Midbrain (tissue), 1 donor: ENCODE data around the gene DCK.
"Not testable (repeated sequence)": the region's sequence is repeated elsewhere in the genome, so short reads cannot be mapped to it uniquely, and the experiment has no call there.

ENCODE experiments used
- DNase-seq: peaks from one replicate; lab custom pipeline; 2025; lab: John Stamatoyannopoulos, UW

The DCK gene

GRCh38 chr4:70993181-70994068 lies at the start of gene DCK:
DCK (plus strand) TSS chr4:70993649; CDS start chr4:70993836, 187 bp downstream.
- DNase-seq: peak; percentile 90

- DNase-seq: no peak
These were observed 48.4 kb upstream of the DCK start for GRCh38 chr4:70945046-70945445.

DNA sequence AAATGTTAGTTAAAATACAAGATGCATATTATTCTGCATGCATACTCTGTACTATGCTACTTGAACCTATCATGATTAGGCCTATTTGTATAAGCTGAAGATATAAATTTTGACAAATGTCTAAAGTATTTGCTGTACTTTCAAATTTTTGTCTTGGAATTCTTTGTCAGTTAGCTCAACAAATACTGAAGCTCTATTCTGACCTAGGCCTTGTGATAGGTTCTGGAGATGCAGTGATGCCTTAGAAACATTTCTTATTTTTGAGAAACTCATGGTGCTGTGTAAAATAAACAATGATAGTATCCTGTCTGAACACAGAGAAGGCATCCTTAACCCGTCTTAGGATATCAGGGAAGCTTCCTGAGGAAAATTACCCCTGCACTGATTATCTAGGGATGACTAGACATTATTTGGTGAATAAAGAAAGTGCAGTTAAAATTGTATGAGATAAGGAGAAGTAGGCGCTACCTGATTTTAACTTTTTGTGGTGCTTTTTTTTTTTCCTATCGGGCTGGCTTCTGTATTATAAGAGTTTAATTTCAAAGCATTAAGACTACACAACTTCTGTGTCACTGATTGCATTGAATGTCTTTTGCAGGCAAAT lies 47.9 kb upstream of the DCK start:
- no peak for DNase-seq

- DNase-seq: no peak
These were observed 46.5 kb upstream of the DCK start for GRCh38 chr4:70946939-70947338.

DNA sequence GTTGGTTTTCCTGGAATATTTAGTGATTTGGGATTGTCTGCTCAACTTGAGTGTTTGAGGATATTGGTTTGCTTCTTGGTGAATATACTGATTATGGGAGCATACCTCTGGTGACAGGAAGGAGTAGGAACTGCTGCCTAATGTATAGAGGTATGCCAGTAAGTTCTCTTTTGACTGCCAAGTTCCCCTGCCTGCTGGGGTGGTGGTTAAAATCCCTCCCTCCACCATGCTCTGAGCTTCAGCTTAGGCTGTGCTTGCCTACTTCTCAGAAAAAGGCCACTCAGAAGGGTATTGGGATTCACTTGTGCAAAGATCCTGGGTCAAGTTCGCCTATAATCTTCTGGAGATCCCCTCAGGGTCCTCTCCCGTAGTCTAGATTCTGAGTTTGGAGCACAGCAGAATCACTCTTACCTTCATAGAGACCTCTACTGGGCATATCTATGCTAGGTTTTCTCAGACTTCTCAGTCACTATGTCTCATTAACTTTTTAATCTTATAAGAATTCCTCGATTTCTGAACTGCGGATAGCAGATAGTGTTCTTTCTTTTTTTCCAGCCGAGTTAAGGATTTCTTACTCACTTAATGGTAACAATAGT lies 44.7 kb upstream of the DCK start:
- DNase-seq: no peak

GRCh38 chr4:70954032-70954431 lies 39.4 kb upstream of the DCK start:
- no peak for DNase-seq

DNA sequence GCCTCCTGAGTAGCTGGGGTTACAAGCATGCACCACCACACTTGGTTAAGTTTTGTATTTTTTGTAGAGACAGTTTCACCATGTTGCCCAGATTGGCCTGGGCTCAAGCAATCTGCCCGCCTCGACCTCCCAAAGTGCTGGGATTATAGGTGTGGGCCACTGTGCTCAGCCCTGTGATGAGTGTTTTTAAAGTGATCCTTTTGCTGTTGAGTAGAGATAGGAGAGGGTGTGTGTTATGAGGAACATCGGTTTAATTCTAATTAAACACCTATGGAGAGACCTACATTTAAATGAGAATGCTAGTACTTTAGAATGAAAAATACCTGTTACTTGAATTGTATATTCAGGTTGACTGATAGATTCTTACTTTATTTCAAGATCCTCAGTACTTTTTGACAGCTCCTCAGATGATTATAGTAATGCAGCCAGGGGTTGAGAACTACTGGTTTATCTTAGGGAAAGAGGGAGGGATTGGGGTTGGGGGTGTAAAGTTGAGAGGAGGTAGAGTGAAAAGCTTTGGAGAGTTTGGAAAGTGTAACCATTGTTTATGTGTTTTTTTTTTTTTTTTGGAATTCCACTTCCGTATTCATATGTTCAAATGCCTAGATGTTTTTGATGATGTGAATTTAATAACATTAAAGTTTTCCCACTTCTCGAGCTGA lies 36.8 kb upstream of the DCK start:
- DNase-seq: no peak

GRCh38 chr4:70958681-70959080 lies 34.8 kb upstream of the DCK start:
- no peak for DNase-seq

DNA sequence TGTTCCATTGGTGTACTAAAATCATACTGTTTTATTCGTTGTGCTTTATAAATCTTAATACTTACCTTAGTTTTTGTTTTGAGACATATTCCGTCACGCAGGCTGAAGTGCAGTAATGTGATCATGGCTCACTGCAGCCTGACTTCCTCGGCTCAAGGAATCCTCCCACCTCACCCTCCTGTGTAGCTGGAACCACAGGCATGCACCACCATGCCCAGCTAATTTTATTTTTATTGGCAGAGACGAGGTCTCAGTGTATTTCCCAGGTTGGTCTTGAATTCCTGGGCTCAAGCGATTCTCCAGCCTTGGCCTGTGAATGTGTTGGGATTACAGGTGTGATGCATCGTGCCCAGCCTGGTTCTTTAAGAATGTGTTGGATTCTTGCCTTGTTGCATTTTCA lies 24.4 kb upstream of the DCK start:
- DNase-seq: no peak

GRCh38 chr4:70976252-70976651 lies 17.2 kb upstream of the DCK start:
- no peak for DNase-seq

- no peak for DNase-seq
These were observed 13.9 kb upstream of the DCK start for GRCh38 chr4:70979445-70980008.

- no peak for DNase-seq
These were observed 13.3 kb upstream of the DCK start for GRCh38 chr4:70980196-70980595.

DNA sequence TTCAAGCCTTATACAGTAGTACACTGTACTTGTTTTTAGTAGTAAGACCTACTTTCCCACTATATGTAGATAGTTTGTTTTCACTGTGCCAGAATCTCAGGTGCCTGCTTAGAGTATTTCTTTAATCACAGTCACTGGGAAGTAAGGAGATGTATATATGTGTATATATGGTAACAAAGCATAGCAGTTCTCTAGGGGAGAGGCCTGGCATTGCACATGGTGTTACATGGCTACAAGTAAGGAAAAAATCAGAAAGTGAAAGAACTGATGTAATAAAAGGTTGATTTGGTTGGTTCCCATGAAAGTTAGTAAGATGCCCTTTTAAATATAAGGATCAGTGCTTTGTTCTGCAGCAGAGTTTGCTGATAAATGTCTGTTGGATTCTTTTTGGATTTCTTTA lies 9.3 kb upstream of the DCK start:
- no peak for DNase-seq

DNA sequence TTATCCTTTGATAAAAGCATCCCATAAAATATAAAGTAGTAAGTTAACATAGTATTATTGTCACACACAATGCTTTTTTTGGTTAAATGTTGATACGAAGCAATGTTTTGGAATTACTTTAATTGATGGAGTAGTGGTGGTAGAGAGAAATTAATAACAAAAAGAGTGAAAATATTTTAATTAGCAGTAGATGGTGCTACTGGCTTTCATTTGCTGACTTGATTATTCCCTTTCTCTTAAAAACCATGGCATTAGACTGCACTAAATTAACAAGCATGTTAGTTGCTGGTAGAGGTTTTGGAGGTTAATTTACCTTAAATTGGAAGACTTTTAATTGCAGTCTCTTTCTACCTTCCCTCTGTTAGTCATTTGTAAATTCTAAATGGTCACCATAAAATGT lies 8.9 kb upstream of the DCK start:
- DNase-seq: no peak

DNA sequence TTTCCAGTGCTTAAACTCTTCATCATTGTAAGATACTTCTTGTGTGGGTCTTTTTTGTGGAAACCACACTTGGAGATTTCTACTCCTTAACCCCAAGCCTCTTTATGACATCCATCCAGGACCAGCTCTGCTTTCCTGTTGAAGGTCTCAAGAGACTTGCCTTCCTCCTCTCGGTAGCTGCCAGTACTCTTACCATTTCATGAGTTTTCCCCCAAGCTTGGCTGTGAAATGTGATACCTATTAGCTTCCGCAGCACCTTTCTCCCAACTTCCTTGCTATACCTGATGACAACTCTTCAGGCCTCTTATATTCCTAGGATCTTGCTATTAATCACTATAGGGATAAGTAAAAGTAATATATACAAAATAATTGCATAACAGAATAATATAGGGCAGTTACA lies 1.9 kb upstream of the DCK start:
- DNase-seq: no peak

DNA sequence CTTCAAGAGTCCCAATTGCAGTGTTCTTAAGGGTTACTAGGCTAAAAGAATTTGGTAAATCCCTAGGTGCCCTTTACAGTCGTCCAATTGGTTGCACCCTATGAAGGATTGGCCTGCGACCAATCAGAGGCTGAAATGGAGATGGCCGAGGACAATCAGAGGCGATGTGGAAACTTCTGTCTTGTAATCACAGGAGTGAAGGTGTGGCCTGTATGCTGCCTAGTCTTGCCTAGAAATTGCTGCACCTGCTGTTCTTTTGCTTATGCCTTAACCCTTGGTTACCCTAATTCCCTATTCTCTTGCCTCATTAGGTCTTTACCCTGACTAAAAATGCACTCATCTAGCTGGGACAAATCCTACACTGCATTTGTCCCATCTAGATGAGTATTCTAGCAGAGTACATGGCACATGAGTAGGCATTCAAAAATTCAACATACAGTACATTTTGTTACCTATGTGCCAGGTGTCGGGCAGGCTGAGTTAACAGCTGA lies 1.0 kb upstream of the DCK start:
- no peak for DNase-seq

GRCh38 chr4:70994069-70994366 lies 569 bp downstream of the DCK start:
- no peak for DNase-seq

- no peak for DNase-seq
These were observed 1.1 kb downstream of the DCK start for GRCh38 chr4:70994387-70995099.

GRCh38 chr4:70996018-70996360 lies 2.5 kb downstream of the DCK start:
- DNase-seq: no peak

GRCh38 chr4:70997036-70997435 lies 3.6 kb downstream of the DCK start:
- DNase-seq: no peak

DNA sequence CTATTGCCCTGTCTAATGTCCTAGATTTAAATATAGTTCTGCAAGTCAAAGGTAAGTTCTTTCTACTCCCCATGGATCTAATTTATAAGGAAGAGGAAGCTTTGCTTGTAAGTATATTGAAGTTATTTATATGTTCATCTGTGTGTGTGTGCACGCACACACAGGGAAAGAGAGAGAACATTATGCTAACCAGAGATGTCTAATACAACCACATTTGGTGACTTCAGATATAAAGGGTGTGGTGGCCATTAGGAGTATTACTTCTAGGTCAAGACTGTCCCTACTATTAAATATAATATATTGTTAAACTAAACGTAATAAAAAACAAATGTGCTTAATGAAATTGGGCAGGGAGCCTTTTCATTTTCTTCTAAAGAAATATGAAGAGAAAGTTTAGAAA lies 4.1 kb downstream of the DCK start:
- DNase-seq: no peak

DNA sequence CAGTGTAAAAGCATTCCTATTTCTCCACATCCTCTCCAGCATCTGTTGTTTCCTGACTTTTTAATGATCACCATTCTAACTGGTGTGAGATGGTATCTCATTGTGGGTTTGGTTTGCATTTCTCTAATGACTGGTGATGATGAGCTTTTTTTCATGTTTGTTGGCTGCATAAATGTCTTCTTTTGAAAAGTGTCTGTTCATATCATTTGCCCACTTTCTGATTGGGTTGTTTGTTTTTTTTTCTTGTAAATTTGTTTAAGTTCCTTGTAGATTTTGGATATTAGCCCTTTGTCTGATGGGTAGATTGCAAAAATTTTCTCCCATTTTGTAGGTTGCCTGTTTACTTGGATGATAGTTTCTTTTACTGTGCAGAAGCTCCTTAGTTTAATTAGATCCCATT lies 6.2 kb downstream of the DCK start:
- not testable (repeated sequence) for DNase-seq
